Measurements from ENCODE around the gene PPTC7. TPM values are rescaled to one million over a fixed set of nuclear protein-coding genes. Genes with fewer than 3 reads are reported as not detected.

The PPTC7 gene
- total and polyA plus RNA-seq, 2 of the 4 experiments (the other 2 are of a cell fraction): 4.1 to 6.8 TPM

DNA sequence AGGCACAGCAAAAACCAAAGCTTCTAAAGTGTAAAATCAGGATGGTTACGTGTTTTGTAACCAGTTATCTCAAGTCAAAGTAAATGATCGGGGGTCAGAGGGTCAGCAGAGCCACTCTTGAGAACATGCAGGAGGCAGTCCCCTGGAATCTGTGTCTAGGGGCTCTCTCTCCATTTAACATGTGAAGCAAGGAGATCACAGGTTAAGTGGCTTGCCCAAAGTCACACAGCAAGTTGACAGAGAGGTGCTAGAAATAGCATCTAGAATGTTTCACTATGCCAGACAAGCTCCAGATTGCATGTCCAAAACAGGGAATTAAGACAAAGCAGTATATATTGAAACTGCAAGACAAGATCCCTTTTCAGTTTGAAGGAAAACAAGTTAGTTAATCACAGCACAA, 33.4 kb downstream of the PPTC7 start:
- in situ Hi-C loops (cut with MboI; ENCODE audit: low sequenced_read_pairs) (no loop called here), dilution Hi-C loops (cut with HindIII; ENCODE audit: low sequenced_read_pairs, unreplicated experiment) (no loop called here), intact Hi-C loops (cut with micrococcal nuclease) (loop anchor here (5.0 kb wide), 1 partner anchor 33 kb away; the partner anchor contains the start of gene PPTC7)
- DNase-seq: no peak
- Histone ChIP-seq H2AK9ac (replicated peaks; ENCODE audit: low read depth, low read length, poor library complexity) (no peak overlapping the region), H3K18ac (ENCODE audit: low read depth, low read length) (no peak overlapping the region), H4K5ac (ENCODE audit: low read depth, low read length) (no peak overlapping the region), H3K9me1 (ENCODE audit: insufficient read depth, low read length) (peaks cover 15% of the 10 kb centered on the region), H2BK20ac (ENCODE audit: low read depth, low read length) (no peak overlapping the region), H3K4me2 (ENCODE audit: low read depth, low read length) (no peak overlapping the region), H3K56ac (ENCODE audit: extremely low read depth, insufficient read depth, low read length) (no peak overlapping the region), H3K36me3 (ENCODE audit: control insufficient read depth, insufficient read depth, low read length) (no peaks in the 10 kb centered on the region; the same call in 1 of the 2 replicates), H3K27me3 (ENCODE audit: control insufficient read depth, insufficient read depth, low read length) (no peaks in the 10 kb centered on the region), H3K27ac (ENCODE audit: insufficient read depth, low read length) (no peak overlapping the region), H2AK5ac (ENCODE audit: low read depth, low read length) (peak overlapping the region; percentile 75), H4K8ac (ENCODE audit: low read depth in 2 of 2, low read length in 2 of 2) (no peak overlapping the region), H4K20me1 (ENCODE audit: insufficient read depth, low read length) (peaks cover 24% of the 10 kb centered on the region), H3K14ac (replicated peaks; ENCODE audit: low read depth, low read length) (peak overlapping the region; percentile 40; the same call in 1 of the 2 replicates), H2BK5ac (ENCODE audit: low read depth, low read length, poor library complexity, severe bottlenecking) (no peak overlapping the region), H3K9me3 (ENCODE audit: control insufficient read depth, insufficient read depth, low read length) (no peaks in the 10 kb centered on the region), H3K23ac (ENCODE audit: low read depth, low read length) (peak overlapping the region; percentile 35; the same call in 1 of the 2 replicates), H3K4me3 (ENCODE audit: insufficient read depth, low read depth, low read length) (no peak overlapping the region), H3K4me1 (ENCODE audit: control insufficient read depth, insufficient read depth, low read length) (peaks cover 16% of the 10 kb centered on the region), H2BK15ac (ENCODE audit: low read depth, low read length) (peak overlapping the region; percentile 29; the same call in 1 of the 3 replicates), H3K4ac (ENCODE audit: low read depth, low read length) (peak overlapping the region; percentile 52; the same call in 1 of the 2 replicates), H4K91ac (ENCODE audit: insufficient read depth, low read depth, low read length) (peak overlapping the region; percentile 14; the same call in 1 of the 2 replicates), H2BK120ac (ENCODE audit: low read depth, low read length) (peak overlapping the region; percentile 11), H3K9ac (ENCODE audit: low read depth, low read length) (no peak overlapping the region), H2AFZ (replicated peaks; ENCODE audit: low read length, poor library complexity) (no peak overlapping the region), H3K79me1 (ENCODE audit: low read depth in 1 of 2, low read length in 2 of 2) (peaks cover 10 to 64% of the 10 kb centered on the region in 2 experiments; a peak in 3 of 4 replicates)
- POLR2A ChIA-PET (ENCODE audit: unreplicated experiment): no interaction called here
- no peak for ATAC-seq (ENCODE audit: low read depth)
- CTCF ChIA-PET: interaction anchor here (1.0 kb wide), 1 partner anchor 52 kb away, joined by 3 read pairs; no protein-coding TSS in a partner anchor
- TF ChIP-seq CHD1 (IDR thresholded peaks at IDR 0.05; ENCODE audit: low read depth, low read length): no peak
- TF ChIP-seq RCOR1 (IDR thresholded peaks at IDR 0.05; ENCODE audit: insufficient replicate concordance, low read length): no peak
- TF ChIP-seq NFE2L2 (IDR thresholded peaks at IDR 0.05; ENCODE audit: low read depth, low read length): no peak
- BruUV-seq (replicated peaks): no TSS peak
- WGBS, 2 experiments (ENCODE audit: extremely low coverage in 2 of 2, insufficient read length in 1 of 2): 40% methylated on average over 1 of the region's 2 CpGs; no CpG with 5 or more reads in 1 of the 2 experiments
